Measurements from ENCODE around the gene TRIM26. TPM values are rescaled to one million over a fixed set of nuclear protein-coding genes. Genes with fewer than 3 reads are reported as not detected.
"Not testable (repeated sequence)": the region's sequence is repeated elsewhere in the genome, so short reads cannot be mapped to it uniquely, and the experiment has no call there.

Gene TRIM26
- total and polyA plus RNA-seq, 5 experiments from 2014 or later = 22.7 to 47.0 (median 42.6) TPM

DNA sequence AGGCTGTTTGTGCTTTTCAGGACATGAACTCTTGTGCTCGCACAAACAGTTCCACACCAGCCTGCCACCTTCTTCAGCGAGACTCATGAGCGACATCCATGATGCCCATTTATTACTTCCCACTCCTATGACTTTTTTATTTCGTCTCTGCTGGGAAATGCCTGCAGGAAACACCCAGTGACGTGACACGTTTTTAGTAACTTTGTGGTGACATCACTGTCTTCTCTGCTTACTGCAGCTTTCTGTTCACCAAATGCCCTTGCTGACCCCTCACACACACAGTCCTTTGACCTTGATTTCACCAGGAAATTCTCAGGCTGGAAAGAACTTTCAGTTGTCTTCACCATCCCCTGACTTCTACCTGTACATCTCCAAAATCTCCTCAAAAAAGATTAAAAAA, 68.4 kb downstream of the TRIM26 start:
- no peak overlapping the region for H3K4me3 Mint-ChIP-seq
- DNase-seq (no peak), ATAC-seq (no peak)
- no peaks in the 10 kb centered on the region for H3K36me3 Mint-ChIP-seq
- H3K27ac Mint-ChIP-seq = no peak overlapping the region
- POLR2A ChIA-PET = no interaction called here
- no peaks in the 10 kb centered on the region for H3K9me3 Mint-ChIP-seq
- H3K27me3 Mint-ChIP-seq = peaks cover 23 to 60% (median 42%) of the 10 kb centered on the region in 5 donors
- peaks cover 0 to 2% (median 0%) of the 10 kb centered on the region in 4 donors for H3K4me1 Mint-ChIP-seq

DNA sequence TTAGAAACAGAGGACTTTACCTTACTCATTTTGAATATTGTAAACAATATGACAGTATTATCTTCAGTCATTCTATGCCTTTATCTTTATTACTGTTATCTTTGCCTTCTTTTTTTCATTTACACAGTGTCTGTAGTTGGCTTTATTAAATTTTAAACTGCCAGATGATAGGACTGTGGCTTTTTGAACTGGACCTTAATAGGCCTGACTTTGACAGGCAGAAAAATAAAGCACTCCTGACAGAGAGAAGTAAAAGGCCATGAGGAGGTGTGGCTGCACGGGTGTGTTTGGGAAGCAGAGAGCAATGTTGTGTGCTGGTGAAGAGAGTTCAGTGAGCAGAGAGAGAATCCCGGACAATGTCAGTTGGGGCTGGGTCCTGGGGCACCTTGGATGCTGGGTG, 69.4 kb downstream of the TRIM26 start:
- Mint-ChIP-seq H3K4me3 (no peak overlapping the region), H3K27ac (peak overlapping the region in 1 of 10 donors; percentile 38), H3K27me3 (peaks cover 23 to 56% (median 42%) of the 10 kb centered on the region in 5 donors), H3K9me3 (no peaks in the 10 kb centered on the region), H3K4me1 (peaks cover 0 to 2% (median 0%) of the 10 kb centered on the region in 4 donors), H3K36me3 (no peaks in the 10 kb centered on the region)
- POLR2A ChIA-PET = no interaction called here
- ATAC-seq (no peak), DNase-seq (no peak)

DNA sequence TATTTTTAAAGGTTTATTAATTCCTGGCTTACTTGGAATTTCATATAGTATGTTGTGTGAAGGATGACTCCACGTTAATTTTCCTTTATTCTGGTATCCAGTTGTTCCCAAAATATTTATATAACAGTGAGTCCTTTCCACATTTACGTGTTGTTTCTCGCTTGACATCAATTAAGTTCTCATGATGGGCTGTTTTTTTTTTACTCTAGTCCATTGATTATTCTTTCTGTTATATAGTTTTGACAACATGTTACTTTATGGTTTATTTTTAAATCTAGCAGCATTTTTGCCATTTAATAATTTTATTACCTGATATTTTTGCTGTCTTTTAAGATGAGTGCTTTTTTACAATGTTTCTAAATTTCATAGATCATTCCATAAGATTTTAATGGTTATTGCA, 70.5 kb downstream of the TRIM26 start:
- ATAC-seq = no peak
- POLR2A ChIA-PET = no interaction called here
- peaks cover 22 to 45% (median 35%) of the 10 kb centered on the region in 5 donors for H3K27me3 Mint-ChIP-seq
- H3K27ac Mint-ChIP-seq = no peak overlapping the region
- DNase-seq = no peak
- H3K4me1 Mint-ChIP-seq = no peaks in the 10 kb centered on the region
- H3K9me3 Mint-ChIP-seq = no peaks in the 10 kb centered on the region
- H3K4me3 Mint-ChIP-seq = no peak overlapping the region
- no peaks in the 10 kb centered on the region for H3K36me3 Mint-ChIP-seq

DNA sequence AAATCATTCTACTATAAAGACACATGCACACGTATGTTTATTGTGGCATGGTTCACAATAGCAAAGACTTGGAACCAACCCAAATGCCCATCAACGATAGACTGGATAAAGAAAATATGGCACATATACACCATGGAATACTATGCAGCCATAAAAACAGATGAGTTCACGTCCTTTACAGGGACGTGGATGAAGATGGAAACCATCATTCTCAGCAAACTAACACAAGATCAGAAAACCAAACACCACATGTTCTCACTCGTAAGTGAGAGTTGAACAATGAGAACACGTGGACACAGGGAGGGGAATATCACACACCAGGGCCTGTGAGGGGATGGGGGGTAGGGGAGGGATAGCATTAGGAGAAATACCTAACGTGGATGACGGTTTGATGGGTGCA, 73.0 kb downstream of the TRIM26 start:
- H3K4me3 Mint-ChIP-seq, H3K36me3 Mint-ChIP-seq, POLR2A ChIA-PET, DNase-seq, ATAC-seq, H3K4me1 Mint-ChIP-seq, H3K9me3 Mint-ChIP-seq, H3K27ac Mint-ChIP-seq: not testable (repeated sequence)
- peaks cover 20 to 43% (median 32%) of the 10 kb centered on the region in 5 donors for H3K27me3 Mint-ChIP-seq

DNA sequence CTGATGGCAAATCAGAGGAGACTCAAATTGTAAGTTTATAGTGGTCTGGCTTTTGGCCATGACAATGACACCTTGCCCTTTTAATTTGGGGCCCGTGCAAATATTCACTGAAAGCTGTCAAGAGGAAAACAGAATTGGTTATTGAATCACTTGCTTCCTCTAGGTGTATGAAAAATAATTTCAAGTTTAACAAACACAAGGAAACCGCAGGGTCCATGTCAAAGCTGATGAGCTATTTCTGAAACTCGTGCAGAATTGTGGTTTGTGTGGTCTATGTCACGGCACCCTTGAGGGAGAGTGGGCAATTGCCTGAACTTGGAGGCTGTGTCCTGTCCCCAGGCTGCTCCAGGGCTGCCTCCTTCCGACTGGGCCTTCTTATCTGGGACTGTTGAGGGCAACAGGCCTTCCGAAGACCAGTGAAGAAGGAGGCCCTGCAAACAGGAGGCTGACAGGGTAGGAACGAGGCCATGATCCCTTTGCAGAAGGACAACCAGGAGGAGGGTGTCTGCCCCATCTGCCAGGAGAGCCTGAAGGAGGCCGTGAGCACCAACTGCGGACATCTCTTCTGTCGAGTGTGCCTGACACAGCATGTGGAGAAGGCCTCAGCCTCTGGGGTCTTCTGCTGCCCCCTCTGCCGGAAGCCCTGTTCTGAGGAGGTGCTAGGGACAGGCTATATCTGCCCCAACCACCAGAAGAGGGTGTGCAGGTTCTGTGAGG, 76.5 kb downstream of the TRIM26 start:
- no peaks in the 10 kb centered on the region for H3K4me1 Mint-ChIP-seq
- DNase-seq = no peak
- POLR2A ChIA-PET = interaction anchor here (1.8 kb wide), 1 partner anchor 33 kb away, joined by 4 read pairs; no protein-coding TSS in a partner anchor
- H3K27me3 Mint-ChIP-seq = peaks cover 19 to 43% (median 27%) of the 10 kb centered on the region in 5 donors
- H3K36me3 Mint-ChIP-seq = peaks cover 0 to 1% (median 0%) of the 10 kb centered on the region in 3 donors
- H3K4me3 Mint-ChIP-seq = no peak overlapping the region
- no peak for ATAC-seq
- no peak overlapping the region for H3K27ac Mint-ChIP-seq
- no peaks in the 10 kb centered on the region for H3K9me3 Mint-ChIP-seq

DNA sequence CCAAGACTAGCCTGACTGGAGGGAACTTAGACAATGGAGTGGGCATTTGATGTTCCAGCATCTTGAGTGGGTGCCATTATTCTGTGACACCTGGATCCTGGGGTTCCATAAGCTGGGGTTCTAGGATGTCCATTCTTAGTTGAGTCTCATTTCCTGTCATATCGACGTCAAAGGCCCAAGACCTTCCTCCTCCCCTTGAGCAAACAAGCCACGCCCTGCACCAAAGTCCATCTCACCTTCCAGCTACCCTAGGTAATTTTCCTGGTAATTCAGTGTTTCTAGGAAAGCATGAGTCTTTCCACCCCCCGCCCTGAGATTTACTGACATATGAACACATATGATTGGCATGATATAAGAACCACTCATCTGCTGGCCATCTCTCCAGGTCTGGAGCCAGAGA, 77.4 kb downstream of the TRIM26 start, which contains the start of gene TRIM40:
TRIM40 (plus strand) TSS at position 384 of the 400 bp plus-strand sequence. CDS start 897 bp downstream, outside the sequence.
- DNase-seq = no peak
- POLR2A ChIA-PET = interaction anchor here (1.8 kb wide), 1 partner anchor 32 kb away, joined by 4 read pairs; no protein-coding TSS in a partner anchor
- Mint-ChIP-seq H3K36me3 (peaks cover 0 to 1% (median 0%) of the 10 kb centered on the region in 3 donors), H3K4me3 (no peak within 1 kb of the TSS), H3K27me3 (peaks cover 25 to 46% (median 30%) of the 10 kb centered on the region in 5 donors), H3K27ac (no peak within 1 kb of the TSS), H3K4me1 (peaks cover 3 to 4% (median 4%) of the 10 kb centered on the region in 4 donors), H3K9me3 (no peaks in the 10 kb centered on the region)
- no peak for ATAC-seq

DNA sequence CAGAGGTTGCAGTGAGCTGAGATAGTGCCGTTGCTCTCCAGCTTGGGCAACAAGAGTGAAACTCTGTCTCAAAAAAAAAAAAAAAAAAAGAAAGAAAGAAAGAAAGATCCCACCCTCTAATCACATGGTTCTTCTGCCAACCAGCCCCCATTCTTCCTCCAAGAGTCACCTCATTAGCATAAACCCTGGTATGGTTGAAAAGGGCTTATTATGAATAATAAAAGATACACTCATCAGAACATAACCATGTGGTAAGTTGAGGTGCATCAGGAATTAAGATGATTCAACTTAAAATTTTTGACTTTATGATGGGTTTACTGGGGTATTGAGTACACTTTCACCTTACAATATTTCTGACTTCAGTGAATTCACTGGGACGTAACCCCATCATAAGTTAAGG, 78.1 kb downstream of the TRIM26 start:
- no peaks in the 10 kb centered on the region for H3K9me3 Mint-ChIP-seq
- peaks cover 0 to 1% (median 0%) of the 10 kb centered on the region in 3 donors for H3K36me3 Mint-ChIP-seq
- no peak for DNase-seq
- ATAC-seq = no peak
- POLR2A ChIA-PET = interaction anchor here (1.8 kb wide), 1 partner anchor 32 kb away, joined by 4 read pairs; no protein-coding TSS in a partner anchor
- H3K27ac Mint-ChIP-seq = no peak overlapping the region
- H3K27me3 Mint-ChIP-seq = peaks cover 22 to 49% (median 29%) of the 10 kb centered on the region in 5 donors
- H3K4me1 Mint-ChIP-seq = peaks cover 5 to 8% (median 6%) of the 10 kb centered on the region in 4 donors
- no peak overlapping the region for H3K4me3 Mint-ChIP-seq

Other genes with a start within 250 kb of the TRIM26 start
- gene POLR1H, start 152.1 kb downstream of the TRIM26 start, total RNA-seq = 10 to 100 TPM; 35.9 to 38.5 TPM
- gene POLR1H, start 152.1 kb downstream of the TRIM26 start, polyA plus RNA-seq = 100 to 1,000 TPM in 1 of 3 donors, 10 to 100 TPM in 2; 60.8 to 110 (median 93.5) TPM
- gene PPP1R11, start 146.2 kb downstream of the TRIM26 start, total RNA-seq = 10 to 100 TPM; 56.6 to 58.1 TPM
- 100 to 1,000 TPM in 2 of 3 donors, 10 to 100 TPM in 1; 97.6 to 108 (median 101) TPM for gene PPP1R11, start 146.2 kb downstream of the TRIM26 start, polyA plus RNA-seq
- not detected for gene RNF39, start 137.6 kb downstream of the TRIM26 start, total RNA-seq
- under 1 TPM in 1 of 3 donors, not detected in 2; 0.10 TPM for gene RNF39, start 137.6 kb downstream of the TRIM26 start, polyA plus RNA-seq
- not detected for gene TRIM31, start 100.3 kb downstream of the TRIM26 start, total RNA-seq
- under 1 TPM in 1 of 3 donors, not detected in 2; 0.07 TPM for gene TRIM31, start 100.3 kb downstream of the TRIM26 start, polyA plus RNA-seq
- not detected for gene TRIM40, start 77.3 kb downstream of the TRIM26 start, total RNA-seq
- not detected for gene TRIM40, start 77.3 kb downstream of the TRIM26 start, polyA plus RNA-seq
- not detected for gene TRIM10, start 52.2 kb downstream of the TRIM26 start, total RNA-seq
- gene TRIM10, start 52.2 kb downstream of the TRIM26 start, polyA plus RNA-seq = not detected
- not detected for gene TRIM15, start 49.9 kb downstream of the TRIM26 start, total RNA-seq
- gene TRIM15, start 49.9 kb downstream of the TRIM26 start, polyA plus RNA-seq = not detected
- 10 to 100 TPM; 22.1 to 23.1 TPM for gene TRIM39, start 113.5 kb upstream of the TRIM26 start, total RNA-seq
- gene TRIM39, start 113.5 kb upstream of the TRIM26 start, polyA plus RNA-seq = 10 to 100 TPM in 2 of 3 donors, 1 to 10 TPM in 1; 6.6 to 15.4 (median 12.7) TPM
- 10 to 100 TPM; 48.2 to 49.5 TPM for gene RPP21, start 131.8 kb upstream of the TRIM26 start, total RNA-seq
- 10 to 100 TPM; 61.1 to 92.4 (median 73.6) TPM for gene RPP21, start 131.8 kb upstream of the TRIM26 start, polyA plus RNA-seq